ENCODE measurements around the gene TUBE1. TPM values are rescaled to one million over a fixed set of nuclear protein-coding genes. Genes with fewer than 3 reads are reported as not detected.

TUBE1 gene
- total RNA-seq, 4 donors from 2014 or later, result 33.6 to 75.1 (median 54.0) TPM

GRCh38 chr6:112066606-112067005 is 20.7 kb downstream of the TUBE1 start:
- no peak overlapping the region for H3K27ac ChIP-seq
- no peak for TF ChIP-seq CTCF (IDR thresholded peaks at IDR 0.05)
- TF ChIP-seq POLR2A (IDR thresholded peaks at IDR 0.05), result no peak
- no peaks in the 10 kb centered on the region for H3K36me3 ChIP-seq
- no peak overlapping the region for H3K4me3 ChIP-seq
- H3K27me3 ChIP-seq, result no peaks in the 10 kb centered on the region
- intact Hi-C loops (cut with DNase I; ENCODE audit: low total_unique reads), result no loop called here
- H3K9me3 ChIP-seq, result no peaks in the 10 kb centered on the region
- H3K4me1 ChIP-seq, result no peaks in the 10 kb centered on the region
- no peak for DNase-seq

GRCh38 chr6:112065426-112065986 is 21.8 kb downstream of the TUBE1 start:
- no peak for DNase-seq
- Histone ChIP-seq H3K27ac (no peak overlapping the region), H3K4me3 (no peak overlapping the region), H3K36me3 (no peaks in the 10 kb centered on the region), H3K4me1 (no peaks in the 10 kb centered on the region), H3K27me3 (no peaks in the 10 kb centered on the region), H3K9me3 (no peaks in the 10 kb centered on the region)
- intact Hi-C loops (cut with DNase I; ENCODE audit: low total_unique reads), result no loop called here
- TF ChIP-seq POLR2A (IDR thresholded peaks at IDR 0.05) (no peak), CTCF (IDR thresholded peaks at IDR 0.05) (no peak)

- TF ChIP-seq POLR2A (IDR thresholded peaks at IDR 0.05), result no peak
- H3K36me3 ChIP-seq, result no peaks in the 10 kb centered on the region
- intact Hi-C loops (cut with DNase I; ENCODE audit: low total_unique reads), result no loop called here
- DNase-seq, result no peak
- H3K27me3 ChIP-seq, result no peaks in the 10 kb centered on the region
- H3K9me3 ChIP-seq, result no peaks in the 10 kb centered on the region
- no peak overlapping the region for H3K4me3 ChIP-seq
- no peaks in the 10 kb centered on the region for H3K4me1 ChIP-seq
- no peak overlapping the region for H3K27ac ChIP-seq
Observed at GRCh38 chr6:112062966-112063365, 24.3 kb downstream of the TUBE1 start.

GRCh38 chr6:112061605-112062004 is 25.7 kb downstream of the TUBE1 start:
- no peak for TF ChIP-seq POLR2A (IDR thresholded peaks at IDR 0.05)
- TF ChIP-seq CTCF (IDR thresholded peaks at IDR 0.05), result no peak
- no peak for DNase-seq
- Histone ChIP-seq H3K36me3 (no peaks in the 10 kb centered on the region), H3K27me3 (no peaks in the 10 kb centered on the region), H3K4me3 (no peak overlapping the region), H3K4me1 (no peaks in the 10 kb centered on the region), H3K9me3 (no peaks in the 10 kb centered on the region), H3K27ac (no peak overlapping the region)
- intact Hi-C loops (cut with DNase I; ENCODE audit: low total_unique reads), result no loop called here

GRCh38 chr6:112058243-112059032 is 28.8 kb downstream of the TUBE1 start:
- Histone ChIP-seq H3K27ac (no peak overlapping the region), H3K9me3 (no peaks in the 10 kb centered on the region), H3K27me3 (no peaks in the 10 kb centered on the region), H3K36me3 (no peaks in the 10 kb centered on the region), H3K4me3 (no peak overlapping the region), H3K4me1 (no peaks in the 10 kb centered on the region)
- intact Hi-C loops (cut with DNase I; ENCODE audit: low total_unique reads), result no loop called here
- no peak for DNase-seq
- TF ChIP-seq CTCF (IDR thresholded peaks at IDR 0.05) (no peak), POLR2A (IDR thresholded peaks at IDR 0.05) (no peak)
